Heart left ventricle (tissue), 16 donors: ENCODE measurements around the gene RPS6KB2. TPM values are rescaled to one million over a fixed set of nuclear protein-coding genes. Genes with fewer than 3 reads are reported as not detected.

Source experiments
- ATAC-seq, 4 donors: fragments of 200-7000 bp; cut with Tn5 transposase; one replicate each; pipeline ENCODE4 v1.9.1; 2020 to 2022; ENCODE audit warnings: moderate library complexity in 4 of 4, mild to moderate bottlenecking in 3 of 4, moderate number of reproducible peaks in 1 of 4
- DNase-seq, 5 donors: peaks; one replicate each; pipeline ENCODE4 v3.0.0-alpha.2; 2020
- H3K27ac ChIP-seq, 12 donors: fragments of 200-600 bp; sonication (generic) in 4 of 12; one replicate each; pipeline versions ENCODE4 v1.5.0 to v1.8.0; 2016 to 2022; ENCODE audit warnings: mild to moderate bottlenecking in 2 of 12
- H3K27me3 ChIP-seq, 9 donors: fragments of 200-600 bp; sonication (generic) in 2 of 9; one replicate each; pipeline versions ENCODE4 v1.5.1 to v1.8.0; 2016 to 2022; ENCODE audit warnings: mild to moderate bottlenecking in 3 of 9
- H3K36me3 ChIP-seq, 9 donors: fragments of 200-600 bp; sonication (generic) in 2 of 9; one replicate each; pipeline versions ENCODE4 v1.5.0 to v1.8.0; 2018 to 2022; ENCODE audit warnings: mild to moderate bottlenecking in 2 of 9
- H3K4me1 ChIP-seq, 12 donors: fragments of 200-600 bp; sonication (generic) in 4 of 12; one replicate each; pipeline versions ENCODE4 v1.5.0 to v1.8.0; 2016 to 2022; ENCODE audit warnings: mild to moderate bottlenecking in 3 of 12
- H3K4me3 ChIP-seq, 12 donors: fragments of 200-600 bp; sonication (generic) in 4 of 12; one replicate each; pipeline versions ENCODE4 v1.5.0 to v1.8.0; 2017 to 2022; ENCODE audit warnings: mild to moderate bottlenecking in 9 of 12, moderate library complexity in 4 of 12
- H3K9me3 ChIP-seq, 12 donors: fragments of 200-600 bp; sonication (generic) in 4 of 12; one replicate each; pipeline versions ENCODE4 v1.5.0 to v1.8.0; 2016 to 2022; ENCODE audit warnings: mild to moderate bottlenecking in 1 of 12
- POLR2A ChIP-seq, 2 donors: fragments of 450-650 bp; IDR thresholded peaks; one replicate each; pipeline ENCODE4 v1.6.1; 2017; ENCODE audit warnings: antibody characterized with exemption in 2 of 2, mild to moderate bottlenecking in 2 of 2, moderate library complexity in 2 of 2
- WGBS, 4 donors: extraction: QIAGEN DNeasy Blood & Tissue Kit in 2 of 4; methylation state at CpG; one replicate each; pipeline versions ENCODE4 v1.1.5 to v1.1.7; 2013 to 2018; 5-methylcytosine and 5-hydroxymethylcytosine counted together
- intact Hi-C, 10 donors: fragments of 100-400 bp; cut with DNase I; formaldehyde crosslinking; loops; one replicate each; pipeline versions ENCODE4 v1.11.1 to v1.14.2; 2022
- polyA plus RNA-seq, 2 donors: library from polyadenylated mRNA; stranded (reverse); fragments of 200-250 nt; gene quantifications; one replicate each; pipeline ENCODE4 v1.2.3, GENCODE V29; 2013
- total RNA-seq, 9 donors: library from RNA; depleted of rRNA in 2 of 9; stranded (reverse); fragments of >200 nt in 2 of 9; fragmentation: NEBNext Ultra II Directional in 3 of 9; extraction: Animal tissue kit (Norgen Biotek cat#: 25700) in 3 of 9; gene quantifications; one replicate each; pipeline versions ENCODE4 v1.1.0 to v1.2.4, GENCODE V29; 2016 to 2023
- TF ChIP-seq, protein P1 (sequence below), 12 donors: fragments of 200-600 bp; sonication (generic) in 4 of 12; IDR thresholded peaks; one replicate each; pipeline versions ENCODE4 v1.5.0 to v1.8.0; 2018 to 2022; ENCODE audit warnings: antibody characterized with exemption in 12 of 12, mild to moderate bottlenecking in 5 of 12
- donor health status: ischemic (EF 13 %, LVEDD 7.1; RV severe dilation, severe dysfunction).
- donor health status: healthy with polysubstance abuse.
- donor health status: DM: no; HTN: yes; CAD: no.
- donor health status: DM: no; HTN: no; CAD: no.
- donor health status: ischemic (EF 25% LVEDD 6.9; RV normal size, moderate dysfunction).
- donor health status: ischemic (EF 25% LVEDD 5.7; RV mildly dilated, moderate dysfunction).
- donor health status: healthy.
- donor health status: DM: yes; HTN: yes; CAD: no.
- donor health status: ischemic (EF 35%, LVEDD 5.7; RV mildly dilated, moderate dysfunction).
- donor health status: nonischemic (EF 11% LVEDD 7.7; RV severe dilation, severe dysfunction).
- donor health status: DM: yes; HTN: yes; CAD: no.
- donor health status: PGD.
- donor health status: ischemic (EF 29% LVEDD 5.4; RV normal size, mild dysfunction).
- donor health status: nonischemic (EF 23%, LVEDD 6.1; RV moderate dilation, normal function).

RPS6KB2 gene
- total and polyA plus RNA-seq, 11 donors, result 19.3 to 36.0 (median 26.0) TPM

DNA sequence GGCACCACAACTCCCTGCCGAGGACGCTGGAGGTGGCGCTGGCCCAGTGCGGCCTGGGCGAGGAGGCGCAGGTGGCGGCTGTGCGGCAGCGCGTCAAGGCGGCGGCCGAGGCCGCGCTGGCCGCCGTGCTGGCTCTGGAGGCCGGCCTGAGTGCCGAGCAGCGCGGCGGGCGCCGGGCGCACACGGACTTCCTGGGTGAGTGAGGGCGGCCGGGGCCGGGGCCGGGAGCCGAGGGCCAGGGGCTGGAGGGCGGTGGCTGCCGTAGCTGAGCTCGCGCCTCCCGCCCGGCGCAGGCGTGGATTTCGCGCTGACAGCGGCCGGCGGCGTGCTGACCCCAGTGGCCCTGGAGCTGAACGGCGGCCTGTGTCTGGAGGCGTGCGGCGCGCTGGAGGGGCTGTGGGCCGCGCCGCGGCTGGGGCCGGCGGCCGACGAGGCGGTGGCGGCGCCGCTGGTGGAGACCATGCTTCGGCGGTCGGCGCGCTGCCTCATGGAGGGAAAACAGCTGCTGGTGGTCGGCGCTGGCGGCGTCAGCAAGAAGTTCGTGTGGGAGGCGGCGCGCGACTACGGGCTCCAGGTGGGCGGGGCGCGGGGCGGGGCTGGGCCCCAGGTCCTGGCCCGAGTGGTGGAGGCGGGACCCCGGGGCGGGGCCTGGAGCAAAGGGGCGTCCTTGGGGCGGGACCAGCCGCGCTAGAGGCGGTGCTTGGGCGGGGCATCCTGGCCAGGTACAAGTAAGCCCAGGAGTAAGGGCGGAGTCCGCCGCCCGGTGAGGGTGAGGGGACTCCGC, 7.5 kb upstream of the RPS6KB2 start:
- H3K36me3 ChIP-seq, result no peaks in the 10 kb centered on the region
- peak overlapping the region; percentile 32 to 89 (median 64) for H3K4me3 ChIP-seq
- peak in 1 of 2 donors; percentile 81 for TF ChIP-seq POLR2A (IDR thresholded peaks at IDR 0.05)
- TF ChIP-seq, protein P1, sequence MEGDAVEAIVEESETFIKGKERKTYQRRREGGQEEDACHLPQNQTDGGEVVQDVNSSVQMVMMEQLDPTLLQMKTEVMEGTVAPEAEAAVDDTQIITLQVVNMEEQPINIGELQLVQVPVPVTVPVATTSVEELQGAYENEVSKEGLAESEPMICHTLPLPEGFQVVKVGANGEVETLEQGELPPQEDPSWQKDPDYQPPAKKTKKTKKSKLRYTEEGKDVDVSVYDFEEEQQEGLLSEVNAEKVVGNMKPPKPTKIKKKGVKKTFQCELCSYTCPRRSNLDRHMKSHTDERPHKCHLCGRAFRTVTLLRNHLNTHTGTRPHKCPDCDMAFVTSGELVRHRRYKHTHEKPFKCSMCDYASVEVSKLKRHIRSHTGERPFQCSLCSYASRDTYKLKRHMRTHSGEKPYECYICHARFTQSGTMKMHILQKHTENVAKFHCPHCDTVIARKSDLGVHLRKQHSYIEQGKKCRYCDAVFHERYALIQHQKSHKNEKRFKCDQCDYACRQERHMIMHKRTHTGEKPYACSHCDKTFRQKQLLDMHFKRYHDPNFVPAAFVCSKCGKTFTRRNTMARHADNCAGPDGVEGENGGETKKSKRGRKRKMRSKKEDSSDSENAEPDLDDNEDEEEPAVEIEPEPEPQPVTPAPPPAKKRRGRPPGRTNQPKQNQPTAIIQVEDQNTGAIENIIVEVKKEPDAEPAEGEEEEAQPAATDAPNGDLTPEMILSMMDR (IDR thresholded peaks at IDR 0.05), result no peak
- H3K4me1 ChIP-seq, result peaks cover 3 to 56% (median 37%) of the 10 kb centered on the region in 12 donors
- H3K27me3 ChIP-seq, result peaks cover 0 to 1% (median 0%) of the 10 kb centered on the region in 9 donors
- 0 to 1% (median 1%) methylated on average over 40 to 97 of the region's 97 CpGs for WGBS, 4 donors
- intact Hi-C loops, result loop anchor here in 3 of 10 donors (2.0 to 5.0 kb wide), 3 partner anchors 18 to 88 kb away; partner anchors contain the start of gene CDK2AP2 (in 1 of the 3)
- DNase-seq (peak; percentile 96 to 99 (median 97)), ATAC-seq (peak; percentile 91 to 93 (median 92))
- no peaks in the 10 kb centered on the region for H3K9me3 ChIP-seq
- peak overlapping the region; percentile 79 to 97 (median 92) for H3K27ac ChIP-seq

DNA sequence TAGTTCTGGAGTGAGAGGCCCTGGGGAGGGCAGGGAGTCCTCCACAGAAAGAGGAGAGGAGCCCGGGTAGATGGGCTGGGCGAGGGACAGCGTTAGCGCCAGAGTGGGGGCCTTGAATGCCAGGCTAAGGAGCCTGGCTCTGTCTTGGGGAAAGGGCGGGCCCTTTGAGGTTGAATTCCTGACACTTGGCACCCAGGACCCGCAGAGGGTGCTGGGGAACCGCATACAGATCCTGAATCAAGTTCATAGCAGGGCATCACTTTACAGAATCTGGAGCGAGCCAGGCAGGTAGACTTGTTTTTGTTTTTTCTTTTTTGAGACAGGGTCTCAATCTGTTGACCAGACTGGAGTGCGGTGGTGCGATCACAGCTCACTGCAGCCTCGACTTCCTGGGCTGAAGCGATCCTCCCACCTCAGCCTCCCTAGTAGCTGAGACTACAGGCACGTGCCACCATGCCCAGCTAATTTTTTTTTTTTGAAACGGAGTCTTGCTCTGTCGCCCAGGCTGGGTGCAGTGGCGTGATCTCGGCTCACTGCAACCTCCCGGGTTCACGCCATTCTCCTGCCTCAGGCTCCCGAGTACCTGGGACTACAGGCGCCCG, 6.8 kb upstream of the RPS6KB2 start:
- TF ChIP-seq POLR2A (IDR thresholded peaks at IDR 0.05), result no peak
- TF ChIP-seq, protein P1 (IDR thresholded peaks at IDR 0.05), result no peak
- intact Hi-C loops, result loop anchor here in 3 of 10 donors (2.0 to 5.0 kb wide), 3 partner anchors 19 to 87 kb away; partner anchors contain the start of gene CDK2AP2 (in 1 of the 3)

DNA sequence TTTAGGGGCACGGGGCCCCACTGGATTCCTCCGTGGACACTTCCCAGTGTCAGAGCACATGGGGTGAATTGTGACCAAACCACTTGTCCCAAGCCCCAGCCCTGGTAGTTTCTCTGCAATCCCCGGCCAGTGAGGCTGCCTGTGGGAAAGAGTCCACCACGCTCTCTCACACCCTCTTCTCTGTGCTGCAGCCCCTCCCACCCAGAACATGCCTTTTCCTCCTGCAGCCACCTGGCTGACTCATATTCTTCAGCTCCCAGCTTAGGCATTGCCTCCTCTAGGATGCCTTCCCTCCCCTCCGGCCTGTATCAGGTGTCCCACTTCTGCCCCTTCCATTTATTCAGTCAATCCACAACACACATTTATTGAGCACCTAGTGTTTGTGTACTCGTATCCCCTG, 5.4 kb upstream of the RPS6KB2 start:
- Histone ChIP-seq H3K36me3 (no peaks in the 10 kb centered on the region), H3K9me3 (no peaks in the 10 kb centered on the region), H3K27ac (no peak overlapping the region), H3K27me3 (no peaks in the 10 kb centered on the region), H3K4me1 (peaks cover 0 to 43% (median 25%) of the 10 kb centered on the region in 12 donors), H3K4me3 (no peak overlapping the region)
- no peak for DNase-seq
- TF ChIP-seq, protein P1 (IDR thresholded peaks at IDR 0.05), result no peak
- TF ChIP-seq POLR2A (IDR thresholded peaks at IDR 0.05), result no peak
- no peak for ATAC-seq
- 71 to 78% (median 75%) methylated on average over 6 of the region's 6 CpGs for WGBS, 4 donors
- intact Hi-C loops, result loop anchor here in 1 of 10 donors (5.0 kb wide), 1 partner anchor 79 kb away; no protein-coding TSS in a partner anchor

More for the DNA sequence above, 6.8 kb upstream of the RPS6KB2 start:
- DNase-seq (no peak), ATAC-seq (no peak)
- WGBS, 4 donors, result 75 to 78% (median 77%) methylated on average over 22 of the region's 22 CpGs
- Histone ChIP-seq H3K27ac (peak overlapping the region in 9 of 12 donors; percentile 46 to 96 (median 92)), H3K4me1 (peaks cover 3 to 49% (median 32%) of the 10 kb centered on the region in 12 donors), H3K4me3 (peak overlapping the region in 9 of 12 donors; percentile 43 to 89 (median 67)), H3K27me3 (no peaks in the 10 kb centered on the region), H3K9me3 (no peaks in the 10 kb centered on the region), H3K36me3 (no peaks in the 10 kb centered on the region)

DNA sequence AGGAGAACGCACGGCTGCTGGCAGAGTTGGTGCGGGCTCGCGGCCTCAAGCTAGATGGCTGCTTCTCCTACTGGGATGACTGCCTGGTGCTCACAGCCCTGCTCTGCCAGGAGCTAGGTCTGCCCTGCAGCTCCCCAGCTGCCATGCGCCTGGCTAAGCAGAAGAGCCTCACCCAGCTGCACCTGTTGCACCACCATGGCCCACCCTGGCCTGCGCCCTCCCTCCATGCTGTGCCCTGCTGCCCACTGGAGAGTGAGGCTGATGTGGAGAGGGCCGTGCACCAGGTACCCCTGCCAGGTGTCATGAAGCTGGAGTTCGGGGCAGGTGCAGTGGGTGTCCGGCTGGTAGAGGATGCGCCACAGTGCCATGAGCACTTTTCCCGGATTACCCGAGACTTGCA, 4.8 kb upstream of the RPS6KB2 start:
- ATAC-seq (no peak), DNase-seq (no peak)
- Histone ChIP-seq H3K9me3 (no peaks in the 10 kb centered on the region), H3K4me3 (no peak overlapping the region), H3K36me3 (no peaks in the 10 kb centered on the region), H3K27ac (no peak overlapping the region), H3K4me1 (peaks cover 0 to 37% (median 21%) of the 10 kb centered on the region in 12 donors), H3K27me3 (no peaks in the 10 kb centered on the region)
- intact Hi-C loops, result loop anchor here in 1 of 10 donors (5.0 kb wide), 1 partner anchor 79 kb away; no protein-coding TSS in a partner anchor
- 82 to 96% (median 94%) methylated on average over 7 to 13 of the region's 13 CpGs for WGBS, 4 donors
- TF ChIP-seq POLR2A (IDR thresholded peaks at IDR 0.05), result no peak
- TF ChIP-seq, protein P1 (IDR thresholded peaks at IDR 0.05), result no peak
